Stimulated activated CD8-positive, alpha-beta memory T cell treated with anti-CD3 and anti-CD28 coated beads, Interleukin-4, amount 100 ng/mL, for 4 hours (primary cell): ENCODE results near the gene PCBP3.
"Not testable (repeated sequence)": the region's sequence is repeated elsewhere in the genome, so short reads cannot be mapped to it uniquely, and the experiment has no call there.

Experiments
- DNase-seq, 2 donors: peaks; one replicate each; pipeline ENCODE4 v3.0.0-alpha.2; 2020; ENCODE audit warnings: low read depth in 2 of 2, low spot score in 1 of 2

Gene PCBP3

DNA sequence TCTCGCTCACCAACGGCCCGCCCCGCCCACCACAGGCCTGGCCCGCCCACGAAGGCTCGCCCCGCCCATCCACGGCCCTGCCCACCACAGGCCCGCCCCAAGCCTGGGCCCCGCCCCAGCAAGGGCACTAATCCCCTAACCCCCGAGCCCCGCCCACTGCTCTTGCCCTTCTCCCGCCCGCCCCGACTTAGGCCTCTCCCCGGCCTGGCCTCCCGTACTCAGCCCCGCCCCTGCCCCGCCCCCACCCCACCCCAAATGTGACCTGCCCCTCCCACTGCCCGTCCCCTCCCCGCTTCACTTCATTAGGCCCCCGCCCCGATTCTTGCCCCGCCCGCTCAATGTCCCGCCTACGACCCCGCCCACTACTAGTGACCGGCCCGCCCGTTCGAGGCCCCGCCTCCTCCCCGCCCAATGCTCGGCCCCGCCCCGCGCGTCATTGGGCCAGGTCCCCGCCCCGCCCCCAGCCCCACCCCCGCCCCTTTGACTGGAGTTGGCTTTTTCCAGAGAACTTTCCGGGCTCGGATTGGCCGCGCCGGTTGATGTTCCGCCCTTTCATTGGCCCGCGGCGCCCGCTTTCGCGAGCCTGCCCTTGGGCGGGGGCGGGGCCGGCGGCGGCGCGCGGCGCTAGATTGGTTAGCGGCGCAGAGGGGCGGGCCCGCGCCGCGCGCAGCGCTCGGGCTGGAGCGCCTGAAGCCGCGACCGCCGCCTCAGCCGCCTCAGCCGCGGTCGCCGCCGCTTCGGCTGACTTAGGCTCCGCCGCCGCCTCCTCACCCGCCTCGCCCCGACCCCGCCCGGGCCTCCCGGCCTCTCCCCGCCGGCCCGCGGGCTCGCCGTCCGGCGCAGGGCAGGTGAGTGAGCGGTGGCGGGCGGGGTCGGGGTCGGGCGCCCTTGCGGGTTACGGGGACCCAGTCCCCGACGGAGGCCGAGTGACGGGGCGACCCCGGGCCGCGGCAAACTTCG lies at the start of gene PCBP3:
PCBP3 (plus strand) TSS at position 705 of the 960 bp plus-strand sequence. CDS start 206,361 bp downstream, outside the sequence.
- DNase-seq = peak; percentile 71 to 87

DNA sequence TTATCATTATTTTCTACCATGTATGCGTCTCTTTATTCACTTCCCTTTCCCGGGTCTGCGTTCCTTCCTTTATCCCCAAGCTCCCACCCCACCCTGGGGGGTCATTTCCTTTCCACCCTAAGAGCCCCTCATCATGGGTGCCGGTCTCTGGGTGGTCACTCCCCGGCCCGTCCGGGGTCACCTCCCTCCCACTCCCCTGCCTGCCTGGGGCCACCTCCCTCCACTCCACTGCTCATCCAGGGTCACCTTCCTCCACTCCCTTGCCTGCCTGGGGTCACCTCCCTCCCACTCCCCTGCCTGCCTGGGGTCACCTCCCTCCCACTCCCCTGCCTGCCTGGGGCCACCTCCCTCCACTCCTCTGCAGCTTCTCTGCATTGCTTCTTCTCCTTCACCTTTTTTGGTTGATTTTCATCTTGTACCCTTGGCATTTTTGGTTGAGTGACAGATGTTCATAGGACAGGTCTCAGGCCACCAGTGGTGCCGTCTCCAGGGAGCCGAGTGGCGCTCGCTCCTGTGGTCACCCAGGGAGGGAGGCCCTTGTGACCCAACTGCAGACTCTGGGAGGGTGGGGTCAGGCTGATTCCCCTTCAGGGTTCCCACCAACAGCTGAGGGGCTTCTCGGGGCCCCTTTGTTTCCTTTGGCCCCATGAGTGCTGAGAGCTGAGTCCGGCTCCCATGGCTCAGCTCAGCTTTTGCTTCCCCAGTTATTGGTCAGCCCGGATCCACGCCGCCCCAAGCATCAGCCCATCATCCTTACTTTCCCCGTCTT lies 48.6 kb upstream of the PCBP3 start:
- no peak for DNase-seq

DNA sequence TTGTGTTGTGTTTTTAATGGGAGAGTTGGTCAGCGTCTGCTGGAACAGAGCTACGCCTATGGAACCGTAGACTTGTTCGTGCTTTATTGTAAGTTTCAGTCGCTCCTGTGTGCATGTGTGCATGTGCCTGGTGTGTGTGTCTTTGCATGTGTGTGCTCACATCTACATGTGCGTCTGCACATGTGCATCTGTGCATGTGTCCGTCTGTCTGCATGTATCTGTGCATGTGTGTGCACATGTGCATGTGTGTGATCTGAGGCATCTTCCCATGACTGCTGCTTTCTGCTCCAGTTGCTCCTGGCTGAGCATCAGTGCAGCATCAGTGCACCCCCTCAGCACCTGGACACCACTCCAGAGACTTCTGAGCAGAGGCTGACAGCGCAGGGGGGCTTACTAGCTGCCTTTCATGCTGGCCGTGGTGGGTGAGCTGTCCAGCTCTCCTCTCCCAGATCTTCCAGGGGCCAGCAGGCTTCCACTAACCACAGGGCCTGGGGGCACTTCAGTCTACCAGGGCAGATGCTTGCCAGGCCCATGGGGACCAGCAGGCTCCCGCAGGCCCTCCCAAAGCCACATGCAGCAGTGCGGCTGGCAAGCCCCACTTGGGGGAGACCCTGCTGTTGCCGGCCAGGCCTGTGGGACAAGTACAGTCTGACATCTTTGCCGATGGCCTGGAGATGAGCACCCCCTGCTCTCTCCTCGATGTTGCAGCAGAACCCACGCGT lies 47.8 kb upstream of the PCBP3 start:
- DNase-seq = no peak

DNA sequence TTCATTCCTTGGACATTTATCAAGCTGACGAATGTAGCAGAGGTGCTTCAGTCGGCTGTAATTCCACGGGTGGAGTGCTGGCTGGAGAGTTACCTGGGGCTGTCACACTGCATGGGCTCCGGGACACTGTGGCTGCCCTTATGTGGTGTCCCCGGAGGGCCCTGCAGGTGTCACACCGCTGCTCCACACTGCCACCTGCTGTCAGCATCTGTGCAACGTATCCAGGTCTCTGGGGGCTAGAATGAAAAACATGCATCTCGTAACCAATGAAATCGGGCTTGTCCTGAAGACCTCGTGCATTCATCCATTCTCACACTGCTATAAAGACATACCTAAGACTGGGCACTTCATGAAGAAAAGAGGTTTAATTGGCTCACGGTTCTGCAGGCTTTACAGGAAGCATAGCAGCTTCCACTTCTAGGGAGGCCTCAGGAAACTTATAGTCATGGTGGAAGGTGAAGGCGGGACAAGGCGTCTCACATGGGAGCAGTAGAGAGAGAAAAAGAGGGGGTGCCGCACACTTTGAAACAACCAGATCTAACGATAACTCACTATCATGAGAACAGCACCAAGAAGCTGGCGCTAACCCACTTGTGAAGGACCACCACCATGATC lies 46.7 kb upstream of the PCBP3 start:
- peak; percentile 56 to 88 for DNase-seq

DNA sequence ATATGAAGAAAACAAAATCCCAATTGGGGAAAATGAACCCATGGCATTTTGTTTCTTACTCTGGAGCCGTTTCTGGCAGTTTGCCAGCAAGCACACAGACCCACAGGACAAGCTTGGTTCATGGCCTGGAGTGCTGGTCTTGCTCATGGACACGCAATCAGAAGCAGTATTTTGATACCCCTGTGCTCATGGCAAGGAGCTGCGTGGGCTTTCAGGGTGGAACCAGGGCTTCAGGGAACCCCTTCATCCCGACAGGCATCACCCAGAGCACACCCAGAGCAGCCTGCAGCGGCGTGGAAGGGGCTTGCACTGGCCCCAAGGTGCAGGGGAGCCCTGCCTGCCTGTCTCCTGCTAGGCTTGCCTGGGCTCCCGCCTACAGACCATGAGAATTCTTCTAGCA lies 45.4 kb upstream of the PCBP3 start:
- no peak for DNase-seq

DNA sequence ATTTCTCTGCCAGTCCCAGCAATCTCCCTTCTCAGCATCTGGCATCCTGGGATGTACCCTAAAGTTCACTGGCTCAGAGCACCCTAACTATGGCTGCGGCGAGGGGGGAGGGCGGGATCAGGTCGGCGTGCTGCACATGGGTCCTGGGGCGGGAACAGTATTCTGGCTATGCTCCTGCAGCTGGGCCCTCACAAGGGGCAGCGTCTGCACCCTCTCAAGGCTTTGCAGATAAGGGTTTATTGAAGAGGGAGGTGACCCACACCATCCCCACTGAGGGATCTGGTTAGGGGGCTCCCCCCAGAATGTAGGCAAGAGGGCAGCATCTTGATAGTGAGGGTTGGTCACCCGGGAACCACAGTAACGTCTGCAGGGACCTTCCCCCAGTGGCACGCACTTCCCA lies 44.9 kb upstream of the PCBP3 start:
- no peak for DNase-seq

DNA sequence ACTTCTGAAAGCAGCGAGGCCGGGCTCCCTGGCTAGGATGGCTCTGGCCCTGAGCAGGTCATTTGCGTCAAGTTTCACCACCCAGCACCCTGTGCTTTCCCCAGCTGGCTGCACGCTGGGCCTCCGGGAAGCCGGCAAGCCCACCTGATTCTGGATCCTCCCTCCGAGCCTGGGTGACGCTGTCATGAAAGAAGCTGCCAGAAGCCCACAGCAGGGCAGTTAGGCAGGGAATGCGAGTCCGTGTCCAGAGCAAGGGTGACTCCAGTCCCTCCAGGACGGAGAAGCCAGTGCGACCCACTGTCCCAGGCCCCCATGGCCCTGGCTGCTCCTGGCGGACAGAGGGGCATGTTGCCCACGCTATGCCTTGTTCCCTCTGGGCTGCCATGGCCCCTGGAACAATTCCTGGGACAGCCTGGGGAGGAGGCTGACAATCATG lies 44.4 kb upstream of the PCBP3 start:
- no peak for DNase-seq

DNA sequence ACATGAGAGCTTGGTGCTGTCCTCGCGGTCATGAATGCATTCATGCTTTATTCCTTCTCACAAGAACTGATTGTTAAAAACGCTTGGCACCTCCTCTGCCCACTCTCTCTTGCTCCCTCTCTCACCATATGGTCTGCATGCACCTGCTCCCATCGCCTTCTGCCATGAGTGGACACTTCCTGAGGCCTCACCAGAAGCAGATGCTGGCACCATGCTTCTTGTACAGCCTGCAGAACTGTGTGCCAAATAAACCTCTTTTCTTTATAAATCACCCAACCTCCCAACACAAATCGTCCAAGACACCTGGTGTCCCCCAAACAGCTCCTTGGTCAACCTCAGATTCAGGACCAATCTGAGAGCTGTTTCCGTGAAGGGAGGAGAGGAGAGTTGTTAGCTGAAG lies 43.3 kb upstream of the PCBP3 start:
- DNase-seq = no peak

DNA sequence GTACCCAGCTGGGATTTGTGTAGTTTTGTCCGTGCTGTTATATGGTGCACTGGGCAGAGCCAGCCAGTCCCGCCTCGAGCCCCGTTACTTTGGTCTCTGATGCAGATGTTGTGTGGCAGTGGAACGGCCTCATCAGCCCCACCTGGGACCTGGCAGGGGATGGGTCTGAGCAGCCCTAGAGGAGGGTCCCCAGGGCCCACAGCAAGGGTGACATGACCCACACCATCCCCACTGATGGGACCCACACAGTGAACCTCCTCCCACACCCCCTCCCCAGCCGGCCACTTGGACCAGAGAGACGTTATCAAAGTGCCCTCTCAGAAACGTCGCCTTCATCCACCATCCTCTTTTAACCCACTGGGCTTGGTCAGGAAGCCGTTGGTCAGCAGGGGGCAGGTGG lies 42.0 kb upstream of the PCBP3 start:
- no peak for DNase-seq

DNA sequence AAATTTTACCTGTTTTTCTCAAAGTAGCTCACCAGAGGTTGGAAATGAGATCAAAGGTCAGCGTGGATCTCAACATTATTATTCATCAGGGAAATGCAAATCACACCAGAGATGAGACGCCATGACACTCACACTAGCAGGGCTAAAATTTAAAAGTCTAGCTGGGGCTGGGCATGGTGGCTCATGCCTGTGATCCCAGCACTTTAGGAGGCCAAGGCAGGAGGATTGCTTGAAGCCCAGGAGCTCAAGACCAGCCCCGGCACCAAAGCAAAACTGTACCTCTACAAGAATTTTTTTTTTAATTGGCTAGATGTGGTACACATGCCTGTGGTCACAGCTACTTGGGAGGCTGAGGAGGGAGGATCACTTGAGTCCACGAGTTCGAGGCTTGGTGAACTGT lies 41.4 kb upstream of the PCBP3 start:
- DNase-seq = no peak

DNA sequence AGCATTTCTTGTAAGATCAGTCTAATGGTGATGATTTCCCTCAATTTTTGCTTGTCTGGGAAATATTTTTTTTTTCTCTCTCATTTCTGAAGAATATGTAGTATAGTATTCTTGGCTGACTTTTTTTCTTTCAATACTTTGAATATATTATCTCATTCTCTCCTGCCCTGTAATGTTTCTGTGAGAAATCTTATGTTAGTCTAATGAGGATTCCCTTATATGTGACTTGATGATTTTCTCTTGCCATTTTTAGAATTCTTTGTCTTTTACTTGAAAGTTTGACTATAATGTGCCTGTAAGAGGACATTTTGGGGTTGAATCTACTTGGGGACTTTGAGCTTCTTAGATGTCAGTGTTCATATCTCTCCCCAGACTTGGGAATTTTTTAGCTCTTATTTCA lies 40.0 kb upstream of the PCBP3 start:
- no peak for DNase-seq

DNA sequence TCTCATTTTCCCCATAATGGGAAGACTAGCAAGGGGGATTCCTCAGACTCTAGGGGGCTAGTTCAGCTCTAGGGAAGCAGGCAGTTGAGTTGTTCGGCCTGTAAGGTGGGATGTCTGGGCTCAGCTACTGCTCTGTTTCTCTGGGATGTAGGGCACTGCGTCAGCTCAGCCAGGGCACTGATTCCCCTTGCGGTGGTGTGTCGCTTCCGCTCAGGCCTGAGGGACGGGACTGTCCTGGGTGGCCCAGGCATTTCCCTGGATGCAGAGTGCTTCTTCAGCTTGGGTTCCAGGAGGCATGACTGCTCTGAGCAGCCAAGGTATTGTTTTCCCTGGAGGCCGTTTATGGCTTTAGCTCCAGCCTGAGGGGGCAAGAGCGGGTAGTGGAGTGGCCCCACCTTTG lies 38.8 kb upstream of the PCBP3 start:
- not testable (repeated sequence) for DNase-seq

DNA sequence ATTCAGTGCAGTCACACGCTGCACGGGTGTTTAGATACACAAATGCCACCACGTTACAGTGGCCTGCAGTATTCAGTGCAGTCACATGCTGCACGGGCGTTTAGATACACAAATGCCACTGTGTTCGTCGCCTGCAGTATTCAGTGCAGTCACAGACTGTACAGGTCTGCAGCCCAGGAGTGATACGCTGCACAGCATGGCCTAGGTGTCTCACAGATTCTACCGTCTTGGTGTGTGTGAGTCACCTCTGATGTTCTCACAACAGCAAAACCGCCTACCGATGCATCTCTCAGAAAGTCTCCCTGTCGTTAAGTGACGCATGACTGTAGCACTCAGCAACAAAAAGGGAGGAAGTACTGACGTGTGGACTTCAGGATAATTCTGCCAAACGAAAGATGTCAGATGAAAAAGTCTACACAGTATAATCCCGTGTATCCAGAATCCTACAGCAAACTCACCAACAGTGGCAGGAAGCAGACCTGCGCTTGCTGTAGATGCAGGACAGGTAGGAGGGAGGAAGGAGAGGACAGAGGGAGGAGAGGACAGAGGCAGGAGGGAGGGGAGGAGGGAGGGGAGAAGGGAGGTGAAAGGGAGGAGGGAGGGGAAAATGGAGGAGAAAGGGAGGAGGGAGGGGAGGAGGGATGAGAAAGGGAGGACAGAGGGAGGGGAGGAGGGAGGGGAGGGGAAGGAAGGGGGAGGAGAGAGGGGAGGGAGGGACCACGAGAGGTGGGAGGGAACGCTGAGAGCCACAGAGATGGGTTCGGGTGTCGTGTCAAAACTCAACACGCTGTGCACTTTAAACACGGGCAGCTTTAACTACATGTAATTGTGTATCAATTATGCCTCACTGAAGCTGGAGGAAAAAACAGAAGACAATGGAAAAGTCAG lies 36.3 kb upstream of the PCBP3 start:
- no peak for DNase-seq

DNA sequence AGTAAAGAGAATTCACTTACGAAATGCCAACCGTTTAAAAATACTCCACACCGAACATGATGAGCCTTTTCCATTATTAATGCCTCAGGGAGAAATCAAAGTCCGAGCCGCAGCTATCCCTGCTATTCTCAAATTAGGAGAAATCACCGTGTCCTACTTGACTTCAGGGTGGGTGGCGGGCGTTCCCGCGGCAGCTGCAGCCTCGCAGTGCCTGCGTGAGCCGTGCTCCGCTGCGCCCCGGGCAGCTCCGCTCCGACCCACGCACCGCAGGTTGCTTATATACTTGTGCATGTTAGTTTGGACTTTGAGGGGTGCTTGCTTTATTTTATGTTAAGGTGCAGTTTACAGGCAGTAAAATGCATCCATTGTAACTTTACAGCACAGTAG lies 35.6 kb upstream of the PCBP3 start:
- no peak for DNase-seq

DNA sequence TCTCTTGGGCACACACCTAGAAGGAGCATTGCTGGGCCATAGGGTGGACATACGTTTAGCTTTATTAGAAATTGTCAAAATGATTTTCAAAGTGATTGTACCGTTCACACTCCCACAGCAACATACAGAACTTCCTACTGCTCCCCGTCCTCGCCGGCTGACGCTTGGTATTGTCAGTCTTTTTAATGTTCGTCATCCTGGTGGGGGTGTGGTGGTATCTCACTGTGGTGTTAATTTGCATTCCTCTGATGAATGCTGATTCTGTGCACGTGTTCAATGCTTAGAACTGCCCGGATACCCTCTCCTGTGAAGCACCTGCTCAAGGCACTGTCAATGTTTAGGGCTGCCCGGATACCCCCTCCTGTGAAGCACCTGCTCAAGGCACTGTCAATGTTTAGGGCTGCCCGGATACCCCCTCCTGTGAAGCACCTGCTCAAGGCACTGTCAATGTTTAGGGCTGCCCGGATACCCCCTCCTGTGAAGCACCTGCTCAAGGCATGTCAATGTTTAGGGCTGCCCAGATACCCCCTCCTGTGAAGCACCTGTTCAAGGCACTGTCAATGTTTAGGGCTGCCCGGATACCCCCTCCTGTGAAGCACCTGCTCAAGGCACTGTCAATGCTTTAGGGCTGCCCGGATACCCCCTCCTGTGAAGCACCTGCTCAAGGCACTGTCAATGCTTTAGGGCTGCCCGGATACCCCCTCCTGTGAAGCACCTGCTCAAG lies 34.6 kb upstream of the PCBP3 start:
- DNase-seq = not testable (repeated sequence)

DNA sequence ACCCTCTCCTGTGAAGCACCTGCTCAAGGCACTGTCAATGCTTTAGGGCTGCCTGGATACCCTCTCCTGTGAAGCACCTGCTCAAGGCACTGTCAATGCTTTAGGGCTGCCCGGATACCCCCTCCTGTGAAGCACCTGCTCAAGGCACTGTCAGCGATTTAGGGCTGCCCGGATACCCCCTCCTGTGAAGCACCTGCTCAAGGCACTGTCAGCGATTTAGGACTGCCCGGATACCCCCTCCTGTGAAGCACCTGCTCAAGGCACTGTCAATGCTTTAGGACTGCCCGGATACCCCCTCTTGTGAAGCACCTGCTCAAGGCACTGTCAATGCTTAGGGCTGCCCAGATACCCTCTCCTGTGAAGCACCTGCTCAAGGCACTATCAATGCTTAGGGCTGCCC lies 33.9 kb upstream of the PCBP3 start:
- not testable (repeated sequence) for DNase-seq

DNA sequence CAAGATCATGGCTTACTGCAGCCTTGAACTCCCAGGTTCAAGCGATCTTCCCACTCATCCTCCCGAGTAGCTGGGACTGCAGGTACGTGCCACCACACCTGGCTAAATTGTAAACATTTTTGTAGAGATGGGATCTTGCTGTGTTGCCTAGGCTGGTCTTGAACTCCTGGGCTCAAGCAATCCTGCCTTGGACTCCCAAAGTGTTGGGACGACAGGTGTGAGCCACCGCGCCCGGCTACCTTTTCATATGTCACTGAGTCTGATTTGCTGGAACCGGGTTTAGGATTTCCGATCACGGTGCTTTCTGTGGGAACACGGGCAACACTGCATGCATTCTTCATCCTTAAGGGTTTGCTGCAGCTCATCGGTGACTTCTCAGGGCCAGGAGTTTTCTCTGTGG lies 32.2 kb upstream of the PCBP3 start:
- DNase-seq = no peak

DNA sequence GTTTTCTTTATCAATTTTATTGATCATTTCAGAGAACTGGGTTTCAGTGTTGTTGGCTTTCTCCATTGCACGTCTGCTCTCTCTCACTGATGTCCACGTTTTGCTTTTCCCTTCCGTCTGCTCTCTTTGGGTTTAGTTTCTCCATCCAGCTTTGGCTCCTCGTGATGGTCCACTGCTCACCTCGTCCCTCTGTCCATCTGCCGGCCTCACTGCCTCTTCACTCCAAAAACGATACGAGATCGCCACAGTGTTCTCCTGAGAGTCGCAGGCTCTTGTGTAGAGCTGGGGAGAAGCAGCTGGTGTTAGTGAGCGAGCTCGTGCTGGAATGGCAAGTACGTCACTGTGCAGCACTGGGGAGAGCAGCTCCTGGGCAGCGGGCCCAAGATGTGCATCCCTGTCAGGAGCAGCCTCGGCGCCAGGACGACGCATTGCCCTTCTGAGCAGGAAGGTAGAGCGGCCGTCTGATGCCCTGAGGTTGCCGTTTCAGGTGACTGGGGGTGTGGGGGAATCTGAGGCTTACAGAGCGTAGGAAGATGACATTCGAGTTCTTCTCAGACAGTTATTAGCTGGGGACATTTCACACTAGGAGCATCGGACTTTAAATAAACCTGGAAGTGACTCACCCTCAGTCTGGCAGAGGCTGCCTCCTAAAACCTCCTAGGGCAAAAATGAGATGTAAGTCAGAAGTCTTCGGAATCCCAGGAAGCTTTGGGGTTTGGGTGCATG lies 31.4 kb upstream of the PCBP3 start:
- DNase-seq = no peak

DNA sequence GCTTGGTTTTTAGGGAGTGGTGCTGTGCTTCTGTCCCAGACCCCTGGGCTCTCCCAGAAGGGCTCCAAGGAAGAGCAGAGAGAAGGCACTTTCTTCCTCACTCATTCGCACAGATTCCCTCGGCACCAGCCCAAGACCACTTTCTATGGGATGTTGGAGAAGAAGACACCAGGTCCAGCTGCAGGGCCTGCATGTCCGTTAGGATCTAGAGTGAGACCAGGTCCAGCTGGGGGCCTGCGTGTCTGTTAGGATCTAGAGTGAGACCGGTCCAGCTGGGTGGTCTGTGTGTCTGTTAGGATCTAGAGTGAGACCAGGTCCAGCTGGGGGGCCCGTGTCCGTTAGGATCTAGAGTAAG lies 30.9 kb upstream of the PCBP3 start:
- not testable (repeated sequence) for DNase-seq
